IgD-negative memory B cell (primary cell): ENCODE data around the gene KIF20A. TPM values are rescaled to one million over a fixed set of nuclear protein-coding genes. Genes with fewer than 3 reads are reported as not detected.
"Not testable (repeated sequence)": the region's sequence is repeated elsewhere in the genome, so short reads cannot be mapped to it uniquely, and the experiment has no call there.

ENCODE experiments used
- H3K27ac Mint-ChIP-seq, 3 donors: one replicate each; pipeline ENCODE4 v1.8.0; 2020 to 2022; ENCODE audit warnings: mild to moderate bottlenecking in 3 of 3, mixed read lengths in 3 of 3, moderate library complexity in 1 of 3
- H3K27me3 Mint-ChIP-seq: one replicate; pipeline ENCODE4 v1.8.0; 2021; ENCODE audit warnings: mixed read lengths
- H3K36me3 Mint-ChIP-seq: one replicate; pipeline ENCODE4 v1.8.0; 2020; ENCODE audit warnings: mild to moderate bottlenecking, mixed read lengths
- H3K4me1 Mint-ChIP-seq, 3 donors: one replicate each; pipeline ENCODE4 v1.8.0; 2020 to 2022; ENCODE audit warnings: mixed read lengths in 3 of 3, mild to moderate bottlenecking in 1 of 3
- H3K4me3 Mint-ChIP-seq, 4 donors: one replicate each; pipeline ENCODE4 v1.8.0; 2020 to 2022; ENCODE audit warnings: mild to moderate bottlenecking in 4 of 4, mixed read lengths in 4 of 4, moderate library complexity in 3 of 4
- H3K9me3 Mint-ChIP-seq, 3 donors: one replicate each; pipeline ENCODE4 v1.8.0; 2020 to 2021; ENCODE audit warnings: mixed read lengths in 3 of 3, mild to moderate bottlenecking in 1 of 3
- polyA plus RNA-seq: library from polyadenylated mRNA; unstranded; fragments of 300-500 nt; fragmentation: Illumina TruSeq; gene quantifications from one replicate; pipeline ENCODE4 v1.2.3, GENCODE V29; 2021

KIF20A gene
- polyA plus RNA-seq = not detected

DNA sequence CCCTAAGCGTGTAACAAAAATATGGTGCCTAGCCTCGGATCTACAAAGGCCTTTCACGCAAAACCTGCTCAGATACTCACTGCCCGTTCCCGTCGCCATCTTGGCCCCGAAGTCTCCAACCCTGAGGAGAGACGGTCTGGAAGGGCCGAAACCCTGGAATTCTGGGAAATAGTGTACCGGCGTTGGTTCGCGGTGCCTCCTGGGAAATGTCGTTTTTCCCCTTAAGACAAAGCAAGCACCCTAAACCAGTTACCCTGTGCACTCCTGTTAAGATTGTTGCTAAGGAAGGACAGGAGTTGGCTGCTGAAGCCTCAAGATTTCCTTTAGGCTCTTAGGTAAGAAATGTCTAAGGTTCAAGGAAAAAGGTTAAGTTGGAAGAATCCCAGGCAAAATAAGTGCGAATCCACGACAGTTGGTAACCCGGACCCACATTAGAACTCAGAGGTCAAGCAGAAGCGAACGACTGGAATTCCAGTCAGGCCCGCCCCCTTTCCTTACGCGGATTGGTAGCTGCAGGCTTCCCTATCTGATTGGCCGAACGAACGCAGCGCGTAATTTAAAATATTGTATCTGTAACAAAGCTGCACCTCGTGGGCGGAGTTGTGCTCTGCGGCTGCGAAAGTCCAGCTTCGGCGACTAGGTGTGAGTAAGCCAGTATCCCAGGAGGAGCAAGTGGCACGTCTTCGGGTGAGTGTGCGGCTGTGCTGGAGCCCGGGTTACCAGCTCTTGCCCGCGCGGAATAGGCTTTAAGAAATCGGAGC is at the start of gene KIF20A, which contains the start of gene BRD8:
Gene KIF20A, plus strand, starts transcription at position 597 of the 761 bp plus-strand sequence. CDS start 569 bp downstream, outside the sequence.
Gene BRD8, minus strand, starts transcription at position 115 of the 761 bp plus-strand sequence. Its CDS starts 16 bp downstream, at position 99.
- Mint-ChIP-seq H3K27ac (peak within 1 kb of the TSS in 1 of 3 donors; percentile 12), H3K36me3 (no peaks in the 10 kb centered on the region), H3K27me3 (no peaks in the 10 kb centered on the region), H3K9me3 (no peaks in the 10 kb centered on the region), H3K4me1 (peaks cover 0 to 10% (median 8%) of the 10 kb centered on the region in 3 donors), H3K4me3 (peak within 1 kb of the TSS in 3 of 4 donors; percentile 38 to 64 (median 54))

DNA sequence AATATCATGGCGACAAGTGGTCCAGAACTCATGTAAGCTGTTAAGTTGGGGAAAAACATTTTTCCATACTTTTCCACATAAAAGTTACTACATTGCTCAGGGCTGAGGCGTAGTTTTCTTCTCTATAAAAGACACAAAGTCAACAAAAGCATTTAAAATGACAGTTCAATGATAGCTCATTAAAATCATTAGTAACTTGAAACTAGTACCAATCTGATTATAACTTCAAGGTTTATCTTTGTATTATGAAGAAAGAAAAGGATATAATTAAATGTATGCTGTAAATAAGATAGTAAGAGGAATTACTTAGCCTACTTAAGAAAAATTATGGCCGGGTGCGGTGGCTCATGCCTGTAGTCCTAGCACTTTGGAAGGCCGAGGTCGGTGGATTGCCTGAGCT is 49.6 kb upstream of the KIF20A start:
- no peaks in the 10 kb centered on the region for H3K9me3 Mint-ChIP-seq
- H3K27me3 Mint-ChIP-seq = no peaks in the 10 kb centered on the region
- H3K4me3 Mint-ChIP-seq = no peak overlapping the region
- H3K4me1 Mint-ChIP-seq = peaks cover 0 to 4% (median 2%) of the 10 kb centered on the region in 3 donors
- no peak overlapping the region for H3K27ac Mint-ChIP-seq
- H3K36me3 Mint-ChIP-seq = no peaks in the 10 kb centered on the region

DNA sequence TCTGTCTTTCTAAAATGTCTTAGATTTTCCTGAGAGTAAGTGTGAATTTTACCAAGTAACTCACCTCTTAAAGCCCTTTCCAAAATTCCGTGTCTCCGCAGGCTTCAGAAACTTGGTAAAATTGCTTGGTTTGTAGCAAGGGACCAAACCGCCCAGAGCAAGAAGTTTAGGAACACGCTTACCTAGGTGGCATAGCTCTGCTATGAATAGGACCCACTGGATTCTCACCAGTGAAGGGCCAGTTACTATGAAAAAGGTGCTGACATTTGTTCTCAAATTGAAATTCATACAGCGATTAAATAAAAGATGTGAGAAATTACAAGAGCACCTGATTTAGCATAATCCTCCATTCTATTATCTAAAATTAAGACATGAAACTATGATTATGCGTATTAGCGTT is 46.4 kb upstream of the KIF20A start:
- Mint-ChIP-seq H3K36me3 (no peaks in the 10 kb centered on the region), H3K4me1 (peaks cover 0 to 4% (median 2%) of the 10 kb centered on the region in 3 donors), H3K27ac (no peak overlapping the region), H3K27me3 (no peaks in the 10 kb centered on the region), H3K9me3 (no peaks in the 10 kb centered on the region), H3K4me3 (peak overlapping the region in 2 of 4 donors; percentile 72 to 83)

DNA sequence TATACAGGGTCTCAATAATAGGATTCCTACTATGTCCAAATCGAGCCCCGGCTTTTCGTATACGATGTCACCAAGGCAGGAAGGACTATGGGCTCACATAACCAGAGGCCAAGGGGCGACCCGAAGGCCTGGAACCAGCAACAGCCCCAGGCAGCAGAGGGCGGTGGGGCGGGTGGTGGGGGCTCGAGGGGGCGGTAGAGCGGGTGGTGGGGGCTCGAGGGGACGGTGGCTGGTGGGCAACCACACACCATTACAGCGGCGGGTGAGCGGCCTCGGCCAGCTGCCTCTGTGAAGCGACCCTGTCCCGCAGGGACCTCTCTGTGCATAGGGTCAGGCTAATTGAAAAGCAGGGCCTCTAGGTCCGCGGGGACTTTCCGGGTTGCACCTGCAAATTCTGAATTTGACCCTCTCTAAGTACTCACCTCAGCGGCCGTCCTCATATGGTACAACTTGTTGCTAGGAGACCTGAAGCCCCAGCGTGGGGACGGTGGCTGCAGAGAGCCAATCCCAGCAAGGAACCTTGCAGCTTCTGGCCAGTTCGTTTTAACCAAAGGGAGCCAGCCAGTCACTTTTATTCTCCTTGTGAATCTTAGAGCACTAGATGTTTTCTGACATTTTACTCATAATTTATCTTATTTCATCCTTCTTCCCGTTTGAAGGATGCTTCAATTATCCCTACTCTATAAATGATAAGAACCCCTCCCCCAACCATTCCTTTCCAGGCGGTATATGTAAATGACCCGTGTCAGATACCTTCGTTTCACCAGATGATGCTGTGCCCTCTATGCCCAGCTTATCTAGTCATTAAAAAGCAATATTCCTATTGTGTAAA is 39.7 kb upstream of the KIF20A start, which contains the start of gene NME5:
Gene NME5, minus strand, starts transcription at position 480 of the 832 bp plus-strand sequence. CDS start 648 bp downstream, outside the sequence.
- H3K27ac Mint-ChIP-seq = no peak within 1 kb of the TSS
- peaks cover 0 to 8% (median 2%) of the 10 kb centered on the region in 3 donors for H3K4me1 Mint-ChIP-seq
- peak within 1 kb of the TSS in 2 of 4 donors; percentile 65 for H3K4me3 Mint-ChIP-seq
- H3K27me3 Mint-ChIP-seq = peaks cover 3% of the 10 kb centered on the region
- peaks cover 1% of the 10 kb centered on the region for H3K36me3 Mint-ChIP-seq
- no peaks in the 10 kb centered on the region for H3K9me3 Mint-ChIP-seq

DNA sequence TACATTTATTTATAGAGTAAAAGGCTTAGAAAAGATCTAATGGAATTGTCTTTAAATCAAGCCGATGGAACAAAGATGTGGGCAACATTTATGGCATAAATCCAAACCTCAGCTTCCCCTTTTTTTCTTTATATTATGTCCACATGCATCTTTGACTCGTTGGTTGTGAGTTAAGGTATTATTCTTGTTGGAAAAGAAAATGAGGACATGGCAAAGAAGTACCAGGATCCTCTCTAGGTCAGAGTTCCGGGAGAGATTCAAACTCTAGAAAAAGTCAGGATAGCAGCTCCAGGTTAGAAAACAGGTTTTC is 39.2 kb upstream of the KIF20A start:
- H3K4me3 Mint-ChIP-seq = peak overlapping the region in 1 of 4 donors; percentile 65
- no peak overlapping the region for H3K27ac Mint-ChIP-seq
- H3K9me3 Mint-ChIP-seq = no peaks in the 10 kb centered on the region
- peaks cover 1% of the 10 kb centered on the region for H3K36me3 Mint-ChIP-seq
- peaks cover 0 to 8% (median 2%) of the 10 kb centered on the region in 3 donors for H3K4me1 Mint-ChIP-seq
- H3K27me3 Mint-ChIP-seq = peaks cover 3% of the 10 kb centered on the region

DNA sequence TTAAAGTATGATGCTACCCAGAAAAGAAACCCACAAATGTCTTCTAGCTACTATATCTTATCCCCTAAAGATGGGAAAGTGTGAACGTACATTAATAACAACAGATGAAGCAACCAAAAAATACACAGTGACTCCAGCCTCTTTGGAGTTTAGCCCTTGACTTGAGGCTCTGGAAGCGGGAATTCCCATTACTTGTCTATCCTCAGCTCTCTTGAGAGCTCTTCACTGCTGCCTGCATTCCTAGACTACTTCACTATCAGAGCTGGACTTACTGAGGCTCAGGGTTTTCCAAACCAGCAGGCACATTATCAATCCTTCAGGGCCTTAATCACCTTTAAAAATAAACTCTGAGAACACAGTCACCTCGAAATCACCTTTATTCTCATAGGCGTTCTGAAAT is 38.6 kb upstream of the KIF20A start:
- H3K4me3 Mint-ChIP-seq = peak overlapping the region in 1 of 4 donors; percentile 9
- peaks cover 3% of the 10 kb centered on the region for H3K27me3 Mint-ChIP-seq
- no peaks in the 10 kb centered on the region for H3K9me3 Mint-ChIP-seq
- H3K27ac Mint-ChIP-seq = no peak overlapping the region
- peaks cover 0 to 8% (median 2%) of the 10 kb centered on the region in 3 donors for H3K4me1 Mint-ChIP-seq
- peaks cover 1% of the 10 kb centered on the region for H3K36me3 Mint-ChIP-seq

DNA sequence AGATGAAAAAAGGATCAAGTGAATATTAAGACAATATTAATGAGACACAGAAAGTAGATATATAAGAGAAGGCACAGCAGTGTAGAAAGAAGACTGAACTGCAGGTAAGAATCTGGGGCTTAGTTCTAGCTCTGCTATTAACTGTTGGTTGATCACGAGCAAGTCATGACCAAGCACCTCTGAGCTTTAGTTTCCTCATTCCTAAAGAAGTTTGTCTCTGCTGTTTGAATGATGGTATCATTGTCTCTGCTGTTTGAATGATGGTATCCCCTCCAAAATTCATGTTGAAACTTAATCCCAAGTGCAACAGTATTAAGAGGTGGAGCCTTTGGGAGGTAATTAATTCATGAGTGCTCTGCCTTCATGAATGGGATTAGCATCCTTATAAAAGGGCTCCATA is 37.2 kb upstream of the KIF20A start:
- Mint-ChIP-seq H3K9me3 (no peaks in the 10 kb centered on the region), H3K4me1 (peaks cover 0 to 8% (median 2%) of the 10 kb centered on the region in 3 donors), H3K36me3 (peaks cover 1% of the 10 kb centered on the region), H3K27me3 (peaks cover 3% of the 10 kb centered on the region), H3K27ac (no peak overlapping the region), H3K4me3 (no peak overlapping the region)

DNA sequence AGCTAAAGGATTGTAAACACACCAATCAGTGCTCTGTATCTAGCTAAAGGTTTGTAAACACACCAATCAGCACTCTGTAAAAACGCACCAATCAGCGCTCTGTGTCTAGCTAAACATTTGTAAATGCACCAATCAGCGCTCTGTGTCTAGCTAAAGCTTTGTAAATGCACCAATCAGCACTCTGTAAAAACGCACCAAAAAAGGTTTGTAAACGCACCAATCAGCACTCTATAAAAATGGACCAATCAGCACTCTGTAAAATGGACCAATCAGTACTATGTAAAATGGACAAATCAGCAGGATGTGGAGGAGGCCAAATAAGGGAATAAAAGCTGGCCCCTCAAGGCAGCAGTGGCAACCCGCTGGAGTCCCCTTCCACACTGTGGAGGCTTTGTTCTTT is 35.3 kb upstream of the KIF20A start:
- H3K27ac Mint-ChIP-seq, H3K36me3 Mint-ChIP-seq, H3K9me3 Mint-ChIP-seq, H3K27me3 Mint-ChIP-seq, H3K4me3 Mint-ChIP-seq, H3K4me1 Mint-ChIP-seq: not testable (repeated sequence)

DNA sequence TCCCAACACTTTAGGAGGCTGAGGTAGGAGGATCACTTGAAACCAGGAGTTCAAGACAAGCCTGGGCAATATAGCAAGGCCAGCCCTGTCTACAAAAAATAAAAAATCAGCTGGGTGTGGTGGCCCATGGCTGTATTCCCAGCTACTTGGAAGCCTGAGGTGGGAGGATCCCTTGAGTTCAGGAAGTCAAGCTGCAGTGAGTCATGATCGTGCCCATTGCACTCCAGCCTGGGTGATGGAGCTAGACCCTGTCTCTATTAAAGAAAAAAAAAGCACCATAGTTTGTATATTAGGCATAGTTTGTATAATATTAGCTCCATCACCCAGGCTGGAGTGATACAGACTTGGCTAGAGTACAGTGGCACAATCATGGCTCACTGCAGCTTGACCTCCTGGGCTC is 30.1 kb upstream of the KIF20A start:
- no peaks in the 10 kb centered on the region for H3K4me1 Mint-ChIP-seq
- H3K36me3 Mint-ChIP-seq = no peaks in the 10 kb centered on the region
- H3K9me3 Mint-ChIP-seq = no peaks in the 10 kb centered on the region
- H3K4me3 Mint-ChIP-seq = no peak overlapping the region
- H3K27ac Mint-ChIP-seq = no peak overlapping the region
- no peaks in the 10 kb centered on the region for H3K27me3 Mint-ChIP-seq

DNA sequence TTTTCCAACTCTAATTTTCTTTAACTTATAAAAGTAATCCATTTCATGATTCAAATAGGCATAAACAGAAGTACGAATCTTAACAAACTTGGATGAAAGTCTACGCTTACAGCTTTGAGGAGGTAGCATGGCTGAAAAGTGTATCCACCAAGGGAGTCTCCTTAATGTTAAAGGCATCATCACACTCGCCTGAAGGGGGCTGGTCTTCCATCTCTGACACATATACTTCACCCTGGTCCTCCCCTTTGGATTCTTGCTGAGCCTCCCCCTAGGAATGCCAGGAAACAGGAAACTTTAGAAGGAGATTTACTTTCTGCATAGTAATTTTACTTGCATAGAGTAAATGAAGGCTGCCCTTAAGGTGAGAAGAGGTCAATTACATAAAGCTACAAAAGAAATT is 29.4 kb upstream of the KIF20A start:
- H3K27me3 Mint-ChIP-seq = no peaks in the 10 kb centered on the region
- no peak overlapping the region for H3K27ac Mint-ChIP-seq
- no peaks in the 10 kb centered on the region for H3K4me1 Mint-ChIP-seq

DNA sequence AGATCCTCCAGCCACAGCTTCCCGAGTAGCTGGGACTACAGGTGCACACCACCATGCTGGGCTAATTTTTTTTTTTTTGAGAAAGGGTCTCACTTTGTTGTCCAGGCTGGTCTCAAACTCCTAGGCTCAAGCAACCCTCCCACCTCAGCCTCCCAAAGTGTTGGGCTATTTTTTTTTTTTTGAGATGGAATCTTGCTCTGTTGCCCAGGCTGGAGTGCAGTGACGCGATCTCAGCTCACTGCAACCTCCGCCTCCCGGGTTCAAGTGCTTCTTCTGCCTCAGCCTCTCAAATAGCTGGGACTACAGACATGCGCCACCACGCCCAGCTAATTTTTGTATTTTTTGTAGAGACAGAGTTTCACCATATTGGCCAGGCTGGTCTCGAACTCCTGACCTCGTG is 22.9 kb upstream of the KIF20A start:
- H3K36me3 Mint-ChIP-seq = peaks cover 15% of the 10 kb centered on the region
- H3K9me3 Mint-ChIP-seq, H3K27ac Mint-ChIP-seq, H3K27me3 Mint-ChIP-seq, H3K4me3 Mint-ChIP-seq, H3K4me1 Mint-ChIP-seq: not testable (repeated sequence)

More for the DNA sequence above, 29.4 kb upstream of the KIF20A start:
- Mint-ChIP-seq H3K9me3 (no peaks in the 10 kb centered on the region), H3K36me3 (no peaks in the 10 kb centered on the region), H3K4me3 (no peak overlapping the region)

DNA sequence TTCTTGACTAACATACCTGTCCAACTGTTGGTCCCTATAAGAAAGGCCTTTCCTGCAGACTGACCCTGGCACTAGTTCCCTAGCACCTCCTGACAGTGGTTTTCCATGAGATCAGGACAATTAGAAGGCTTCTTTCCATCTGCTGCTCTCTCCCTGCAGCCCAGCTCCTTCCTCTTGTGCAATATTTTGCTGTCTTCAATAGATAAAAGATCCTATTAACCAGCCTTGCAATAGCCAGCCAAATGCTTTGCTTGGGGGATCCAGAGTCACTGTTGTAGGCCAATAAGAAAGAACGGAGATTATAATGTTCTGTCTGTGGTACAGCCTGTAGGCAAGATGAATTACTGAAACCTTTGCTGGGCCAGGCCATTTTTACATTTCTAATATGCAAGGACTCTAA is 21.3 kb upstream of the KIF20A start:
- Mint-ChIP-seq H3K27ac (no peak overlapping the region), H3K27me3 (no peaks in the 10 kb centered on the region), H3K36me3 (peaks cover 16% of the 10 kb centered on the region), H3K4me3 (no peak overlapping the region), H3K9me3 (no peaks in the 10 kb centered on the region), H3K4me1 (no peaks in the 10 kb centered on the region)

DNA sequence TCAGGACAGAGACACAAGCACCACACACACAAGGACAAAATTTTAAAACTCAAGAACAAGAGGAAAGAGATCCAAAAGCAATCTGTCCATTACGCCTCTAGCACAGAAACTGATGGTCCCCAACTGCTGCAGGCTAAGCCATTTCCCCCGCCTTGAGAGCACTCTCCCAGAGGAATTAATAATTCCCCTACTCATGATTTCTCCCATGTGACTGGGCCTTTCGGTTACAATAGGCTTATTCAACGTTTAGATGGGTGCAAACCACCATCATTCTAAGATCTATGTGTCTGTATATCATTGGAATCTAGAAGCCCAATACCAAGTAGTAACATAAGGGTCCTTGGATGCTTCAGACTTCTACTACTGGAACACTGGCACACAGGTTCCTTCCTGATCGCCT is 19.2 kb upstream of the KIF20A start:
- Mint-ChIP-seq H3K36me3 (peaks cover 17% of the 10 kb centered on the region), H3K4me1 (peaks cover 0 to 2% (median 0%) of the 10 kb centered on the region in 3 donors), H3K4me3 (no peak overlapping the region), H3K27me3 (no peaks in the 10 kb centered on the region), H3K27ac (no peak overlapping the region), H3K9me3 (no peaks in the 10 kb centered on the region)

DNA sequence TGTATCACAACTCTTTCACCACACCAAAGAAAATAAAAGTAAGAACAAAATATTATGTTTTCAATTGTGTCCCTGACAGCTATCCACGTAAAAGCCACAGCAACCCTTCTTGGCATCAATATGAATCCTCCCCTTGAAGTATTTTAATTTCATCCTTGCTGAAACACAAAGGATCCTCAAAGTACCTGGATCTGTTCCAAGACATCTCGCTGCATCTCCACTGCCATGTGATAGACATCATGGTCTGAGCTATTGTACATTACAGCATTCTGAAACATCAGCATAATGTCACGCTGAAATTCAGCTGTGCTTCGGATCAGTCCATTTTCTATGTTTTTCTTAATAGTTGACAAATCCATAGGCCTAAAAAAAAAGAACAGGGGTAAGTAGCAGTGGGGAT is 18.2 kb upstream of the KIF20A start:
- Mint-ChIP-seq H3K4me1 (peaks cover 0 to 2% (median 0%) of the 10 kb centered on the region in 3 donors), H3K36me3 (peaks cover 17% of the 10 kb centered on the region), H3K4me3 (no peak overlapping the region), H3K27ac (no peak overlapping the region), H3K9me3 (no peaks in the 10 kb centered on the region), H3K27me3 (no peaks in the 10 kb centered on the region)

DNA sequence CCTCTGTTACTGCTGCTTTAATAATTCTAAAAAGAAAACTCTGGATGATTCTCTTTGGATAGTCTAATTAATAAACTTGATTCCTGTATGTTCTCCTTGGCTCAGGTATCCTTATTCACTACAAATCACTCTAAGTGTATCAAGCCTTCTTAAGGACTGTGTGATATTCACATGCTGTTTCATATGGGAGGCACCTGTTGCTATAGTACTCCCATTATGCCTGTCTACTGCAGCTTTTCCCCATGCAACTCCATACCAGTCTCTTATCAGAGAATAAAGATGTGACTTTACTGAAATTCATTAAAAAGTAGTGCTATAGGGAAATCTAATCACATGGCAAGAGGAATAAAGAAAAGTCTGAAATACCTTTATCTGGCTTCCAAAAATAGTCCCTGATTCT is 15.2 kb upstream of the KIF20A start:
- Mint-ChIP-seq H3K27me3 (no peaks in the 10 kb centered on the region), H3K4me3 (no peak overlapping the region), H3K4me1 (peaks cover 0 to 2% (median 0%) of the 10 kb centered on the region in 3 donors), H3K9me3 (no peaks in the 10 kb centered on the region), H3K27ac (no peak overlapping the region), H3K36me3 (peaks cover 13% of the 10 kb centered on the region)
